CD4-positive, CD25-positive, alpha-beta regulatory T cell (primary cell): ENCODE measurements around the gene PSMD2. TPM values are rescaled to one million over a fixed set of nuclear protein-coding genes. Genes with fewer than 3 reads are reported as not detected.
A peak's percentile ranks its signal among the peaks of the same experiment; 100 is the strongest.

Source experiments
- ATAC-seq, 2 donors: fragments of 150-1000 bp; cut with Tn5 transposase; one replicate each; pipeline ENCODE4 v1.10.0; 2021; ENCODE audit warnings: low read depth in 2 of 2, moderate number of reproducible peaks in 2 of 2, moderate library complexity in 1 of 2
- DNase-seq, 3 donors: peaks; one replicate each; pipeline versions ENCODE4 v3.0.0 to v3.0.0-alpha.2; 2012 to 2022; ENCODE audit warnings: mixed read lengths in 1 of 3
- H3K27ac ChIP-seq: one replicate; pipeline ENCODE4 v1.7.0; 2013; ENCODE audit warnings: mild to moderate bottlenecking, low read length; ENCODE audit not compliant: insufficient read depth, poor library complexity, severe bottlenecking
- H3K27me3 ChIP-seq: one replicate; pipeline ENCODE4 v1.7.0; 2013; ENCODE audit warnings: low read length; ENCODE audit not compliant: control insufficient read depth, insufficient read depth
- H3K36me3 ChIP-seq: one replicate; pipeline ENCODE4 v1.7.0; 2013; ENCODE audit warnings: mild to moderate bottlenecking, low read length, moderate library complexity; ENCODE audit not compliant: control insufficient read depth, insufficient read depth
- H3K4me1 ChIP-seq: 2 replicates; pipeline ENCODE4 v1.7.0; 2013; ENCODE audit warnings: mild to moderate bottlenecking, low read length; ENCODE audit not compliant: insufficient read depth, control insufficient read depth, poor library complexity, severe bottlenecking
- H3K4me3 ChIP-seq: one replicate; pipeline ENCODE4 v1.7.0; 2013; ENCODE audit warnings: low read depth, mild to moderate bottlenecking, low read length, moderate library complexity
- H3K9me3 ChIP-seq, 2 experiments: 1 replicate in 1 of 2; 2 replicates in 1 of 2; pipeline ENCODE4 v1.7.0; 2013; ENCODE audit warnings: low read length in 2 of 2, mild to moderate bottlenecking in 1 of 2, moderate library complexity in 1 of 2; ENCODE audit not compliant: control insufficient read depth in 2 of 2
- H3K27ac Mint-ChIP-seq, 3 donors: one replicate each; pipeline ENCODE4 v1.8.0; 2020 to 2022; ENCODE audit warnings: mild to moderate bottlenecking in 3 of 3, mixed read lengths in 3 of 3, moderate library complexity in 2 of 3
- H3K27me3 Mint-ChIP-seq: one replicate; pipeline ENCODE4 v1.8.0; 2022; ENCODE audit warnings: mild to moderate bottlenecking, mixed read lengths
- H3K36me3 Mint-ChIP-seq: one replicate; pipeline ENCODE4 v1.8.0; 2020; ENCODE audit warnings: mixed read lengths
- H3K4me1 Mint-ChIP-seq, 4 donors: one replicate each; pipeline ENCODE4 v1.8.0; 2020 to 2022; ENCODE audit warnings: mixed read lengths in 4 of 4, mild to moderate bottlenecking in 1 of 4
- H3K4me3 Mint-ChIP-seq, 4 donors: one replicate each; pipeline ENCODE4 v1.8.0; 2020 to 2022; ENCODE audit warnings: mild to moderate bottlenecking in 4 of 4, mixed read lengths in 4 of 4, moderate library complexity in 3 of 4
- H3K9me3 Mint-ChIP-seq, 7 donors: one replicate each; pipeline ENCODE4 v1.8.0; 2020 to 2022; ENCODE audit warnings: mixed read lengths in 7 of 7, mild to moderate bottlenecking in 3 of 7, moderate library complexity in 2 of 7
- polyA plus RNA-seq, 4 donors: library from polyadenylated mRNA; unstranded; fragments of 300-500 nt; fragmentation: Illumina TruSeq; gene quantifications; one replicate each; pipeline ENCODE4 v1.2.3, GENCODE V29; 2021
- total RNA-seq: library from RNA; stranded (reverse); gene quantifications from one replicate; pipeline ENCODE4 v1.2.3, GENCODE V29; 2022

PSMD2 gene
- total and polyA plus RNA-seq, 5 donors from 2014 or later: 151 to 206 (median 179) TPM

GRCh38 chr3:184333190-184333589, 34.1 kb downstream of the PSMD2 start:
- peak overlapping the region in 1 of 4 donors; percentile 93 for H3K4me3 Mint-ChIP-seq
- Histone ChIP-seq H3K36me3 (peaks cover 57% of the 10 kb centered on the region), H3K9me3 (no peaks in the 10 kb centered on the region), H3K4me3 (no peak overlapping the region), H3K27ac (peak overlapping the region; percentile 94), H3K4me1 (peaks cover 24% of the 10 kb centered on the region), H3K27me3 (no peaks in the 10 kb centered on the region)
- DNase-seq (no peak), ATAC-seq (no peak)
- H3K27me3 Mint-ChIP-seq: no peaks in the 10 kb centered on the region
- H3K4me1 Mint-ChIP-seq: peaks cover 0 to 42% (median 33%) of the 10 kb centered on the region in 4 donors
- H3K36me3 Mint-ChIP-seq: peaks cover 46% of the 10 kb centered on the region
- peak overlapping the region in 2 of 3 donors; percentile 74 to 97 for H3K27ac Mint-ChIP-seq
- no peaks in the 10 kb centered on the region for H3K9me3 Mint-ChIP-seq

- peaks cover 52% of the 10 kb centered on the region for H3K36me3 ChIP-seq
- H3K4me1 ChIP-seq: peaks cover 29% of the 10 kb centered on the region
- ATAC-seq (no peak), DNase-seq (no peak)
- H3K4me3 Mint-ChIP-seq: peak overlapping the region; percentile 3 to 93 (median 42)
- no peaks in the 10 kb centered on the region for H3K27me3 ChIP-seq
- H3K27me3 Mint-ChIP-seq: no peaks in the 10 kb centered on the region
- H3K9me3 ChIP-seq: no peaks in the 10 kb centered on the region
- peak overlapping the region; percentile 81 to 97 (median 92) for H3K27ac Mint-ChIP-seq
- H3K4me1 Mint-ChIP-seq: peaks cover 0 to 42% (median 34%) of the 10 kb centered on the region in 4 donors
- no peaks in the 10 kb centered on the region for H3K9me3 Mint-ChIP-seq
- peaks cover 41% of the 10 kb centered on the region for H3K36me3 Mint-ChIP-seq
- no peak overlapping the region for H3K4me3 ChIP-seq
- H3K27ac ChIP-seq: peak overlapping the region; percentile 94
Measured at GRCh38 chr3:184333700-184334099, 34.7 kb downstream of the PSMD2 start.

- Histone ChIP-seq H3K36me3 (peaks cover 45% of the 10 kb centered on the region), H3K4me3 (no peak overlapping the region), H3K4me1 (peaks cover 29% of the 10 kb centered on the region), H3K27ac (peak overlapping the region; percentile 94), H3K9me3 (no peaks in the 10 kb centered on the region), H3K27me3 (no peaks in the 10 kb centered on the region)
- peak overlapping the region; percentile 89 to 97 (median 92) for H3K27ac Mint-ChIP-seq
- DNase-seq (peak in 2 of 3 donors; percentile 23 to 33), ATAC-seq (peak; percentile 51 to 57)
- peak overlapping the region; percentile 52 to 93 (median 74) for H3K4me3 Mint-ChIP-seq
- peaks cover 0 to 47% (median 36%) of the 10 kb centered on the region in 4 donors for H3K4me1 Mint-ChIP-seq
- no peaks in the 10 kb centered on the region for H3K9me3 Mint-ChIP-seq
- peaks cover 34% of the 10 kb centered on the region for H3K36me3 Mint-ChIP-seq
- H3K27me3 Mint-ChIP-seq: no peaks in the 10 kb centered on the region
Measured at GRCh38 chr3:184334470-184335158, 35.6 kb downstream of the PSMD2 start.

GRCh38 chr3:184335291-184335660, 36.2 kb downstream of the PSMD2 start:
- ATAC-seq (no peak), DNase-seq (peak in 1 of 3 donors; percentile 12)
- H3K9me3 ChIP-seq: no peaks in the 10 kb centered on the region
- Mint-ChIP-seq H3K27ac (peak overlapping the region; percentile 20 to 97 (median 96)), H3K4me3 (peak overlapping the region; percentile 88 to 93 (median 92)), H3K9me3 (no peaks in the 10 kb centered on the region), H3K27me3 (no peaks in the 10 kb centered on the region), H3K4me1 (peaks cover 0 to 47% (median 36%) of the 10 kb centered on the region in 4 donors), H3K36me3 (peaks cover 30% of the 10 kb centered on the region)
- H3K27ac ChIP-seq: peak overlapping the region; percentile 94
- H3K27me3 ChIP-seq: no peaks in the 10 kb centered on the region
- H3K36me3 ChIP-seq: peaks cover 39% of the 10 kb centered on the region
- H3K4me1 ChIP-seq: peaks cover 29% of the 10 kb centered on the region
- peak overlapping the region; percentile 55 for H3K4me3 ChIP-seq

- H3K4me1 ChIP-seq: peaks cover 29% of the 10 kb centered on the region
- Mint-ChIP-seq H3K27me3 (no peaks in the 10 kb centered on the region), H3K27ac (peak overlapping the region; percentile 93 to 97 (median 97)), H3K4me3 (peak overlapping the region; percentile 91 to 97 (median 93)), H3K9me3 (no peaks in the 10 kb centered on the region), H3K4me1 (peaks cover 0 to 48% (median 38%) of the 10 kb centered on the region in 4 donors), H3K36me3 (peaks cover 34% of the 10 kb centered on the region)
- DNase-seq (peak; percentile 81 to 88 (median 83)), ATAC-seq (peak; percentile 67 to 70)
- H3K4me3 ChIP-seq: peak overlapping the region; percentile 70
- no peaks in the 10 kb centered on the region for H3K27me3 ChIP-seq
- H3K9me3 ChIP-seq: no peaks in the 10 kb centered on the region
- H3K27ac ChIP-seq: peak overlapping the region; percentile 94
- peaks cover 34% of the 10 kb centered on the region for H3K36me3 ChIP-seq
Measured at GRCh38 chr3:184335661-184336546, 36.9 kb downstream of the PSMD2 start.

- peaks cover 26% of the 10 kb centered on the region for H3K36me3 ChIP-seq
- H3K27ac Mint-ChIP-seq: peak overlapping the region; percentile 93 to 97 (median 94)
- H3K4me1 Mint-ChIP-seq: peaks cover 0 to 52% (median 38%) of the 10 kb centered on the region in 4 donors
- peaks cover 29% of the 10 kb centered on the region for H3K4me1 ChIP-seq
- H3K27me3 Mint-ChIP-seq: no peaks in the 10 kb centered on the region
- H3K9me3 Mint-ChIP-seq: no peaks in the 10 kb centered on the region
- DNase-seq (peak in 1 of 3 donors; percentile 25), ATAC-seq (no peak)
- peak overlapping the region; percentile 94 for H3K27ac ChIP-seq
- peak overlapping the region; percentile 91 to 97 (median 93) for H3K4me3 Mint-ChIP-seq
- H3K9me3 ChIP-seq: no peaks in the 10 kb centered on the region
- no peaks in the 10 kb centered on the region for H3K27me3 ChIP-seq
- H3K4me3 ChIP-seq: peak overlapping the region; percentile 70
- H3K36me3 Mint-ChIP-seq: peaks cover 33% of the 10 kb centered on the region
Measured at GRCh38 chr3:184336547-184337398, 37.7 kb downstream of the PSMD2 start.

- no peak for ATAC-seq
- no peak for DNase-seq
- no peaks in the 10 kb centered on the region for H3K9me3 ChIP-seq
- H3K4me1 ChIP-seq: peaks cover 29% of the 10 kb centered on the region
- Mint-ChIP-seq H3K27me3 (no peaks in the 10 kb centered on the region), H3K36me3 (peaks cover 30% of the 10 kb centered on the region), H3K27ac (peak within 1 kb of the TSS; percentile 93 to 97 (median 94)), H3K4me1 (peaks cover 0 to 52% (median 38%) of the 10 kb centered on the region in 4 donors), H3K4me3 (peak within 1 kb of the TSS; percentile 91 to 97 (median 93)), H3K9me3 (no peaks in the 10 kb centered on the region)
- H3K27ac ChIP-seq: peak within 1 kb of the TSS; percentile 94
- peak within 1 kb of the TSS; percentile 70 for H3K4me3 ChIP-seq
- peaks cover 20% of the 10 kb centered on the region for H3K36me3 ChIP-seq
- no peaks in the 10 kb centered on the region for H3K27me3 ChIP-seq
Measured at GRCh38 chr3:184337399-184337714, 38.3 kb downstream of the PSMD2 start, which contains the start of gene FAM131A. Gene FAM131A (plus strand): TSS chr3:184337600. CDS start chr3:184337631, 31 bp downstream.
